CD4-positive, CD25-positive, alpha-beta regulatory T cell (primary cell): ENCODE measurements around the gene TMEM9. TPM values are rescaled to one million over a fixed set of nuclear protein-coding genes. Genes with fewer than 3 reads are reported as not detected.

Experiments
- ATAC-seq, 2 donors: fragments of 150-1000 bp; cut with Tn5 transposase; one replicate each; pipeline ENCODE4 v1.10.0; 2021; ENCODE audit warnings: low read depth in 2 of 2, moderate number of reproducible peaks in 2 of 2, moderate library complexity in 1 of 2
- DNase-seq, 3 donors: peaks; one replicate each; pipeline versions ENCODE4 v3.0.0 to v3.0.0-alpha.2; 2012 to 2022; ENCODE audit warnings: mixed read lengths in 1 of 3
- H3K27ac ChIP-seq: one replicate; pipeline ENCODE4 v1.7.0; 2013; ENCODE audit warnings: mild to moderate bottlenecking, low read length; ENCODE audit not compliant: insufficient read depth, poor library complexity, severe bottlenecking
- H3K27me3 ChIP-seq: one replicate; pipeline ENCODE4 v1.7.0; 2013; ENCODE audit warnings: low read length; ENCODE audit not compliant: control insufficient read depth, insufficient read depth
- H3K36me3 ChIP-seq: one replicate; pipeline ENCODE4 v1.7.0; 2013; ENCODE audit warnings: mild to moderate bottlenecking, low read length, moderate library complexity; ENCODE audit not compliant: control insufficient read depth, insufficient read depth
- H3K4me1 ChIP-seq: 2 replicates; pipeline ENCODE4 v1.7.0; 2013; ENCODE audit warnings: mild to moderate bottlenecking, low read length; ENCODE audit not compliant: insufficient read depth, control insufficient read depth, poor library complexity, severe bottlenecking
- H3K4me3 ChIP-seq: one replicate; pipeline ENCODE4 v1.7.0; 2013; ENCODE audit warnings: low read depth, mild to moderate bottlenecking, low read length, moderate library complexity
- H3K9me3 ChIP-seq, 2 experiments: 1 replicate in 1 of 2; 2 replicates in 1 of 2; pipeline ENCODE4 v1.7.0; 2013; ENCODE audit warnings: low read length in 2 of 2, mild to moderate bottlenecking in 1 of 2, moderate library complexity in 1 of 2; ENCODE audit not compliant: control insufficient read depth in 2 of 2
- H3K27ac Mint-ChIP-seq, 3 donors: one replicate each; pipeline ENCODE4 v1.8.0; 2020 to 2022; ENCODE audit warnings: mild to moderate bottlenecking in 3 of 3, mixed read lengths in 3 of 3, moderate library complexity in 2 of 3
- H3K27me3 Mint-ChIP-seq: one replicate; pipeline ENCODE4 v1.8.0; 2022; ENCODE audit warnings: mild to moderate bottlenecking, mixed read lengths
- H3K36me3 Mint-ChIP-seq: one replicate; pipeline ENCODE4 v1.8.0; 2020; ENCODE audit warnings: mixed read lengths
- H3K4me1 Mint-ChIP-seq, 4 donors: one replicate each; pipeline ENCODE4 v1.8.0; 2020 to 2022; ENCODE audit warnings: mixed read lengths in 4 of 4, mild to moderate bottlenecking in 1 of 4
- H3K4me3 Mint-ChIP-seq, 4 donors: one replicate each; pipeline ENCODE4 v1.8.0; 2020 to 2022; ENCODE audit warnings: mild to moderate bottlenecking in 4 of 4, mixed read lengths in 4 of 4, moderate library complexity in 3 of 4
- H3K9me3 Mint-ChIP-seq, 7 donors: one replicate each; pipeline ENCODE4 v1.8.0; 2020 to 2022; ENCODE audit warnings: mixed read lengths in 7 of 7, mild to moderate bottlenecking in 3 of 7, moderate library complexity in 2 of 7
- polyA plus RNA-seq, 4 donors: library from polyadenylated mRNA; unstranded; fragments of 300-500 nt; fragmentation: Illumina TruSeq; gene quantifications; one replicate each; pipeline ENCODE4 v1.2.3, GENCODE V29; 2021
- total RNA-seq: library from RNA; stranded (reverse); gene quantifications from one replicate; pipeline ENCODE4 v1.2.3, GENCODE V29; 2022

The TMEM9 gene
- total and polyA plus RNA-seq, 5 donors from 2014 or later = 12.1 to 40.6 (median 33.2) TPM

GRCh38 chr1:201096977-201097856, 57.1 kb downstream of the TMEM9 start:
- Mint-ChIP-seq H3K27ac (no peak overlapping the region), H3K4me1 (no peaks in the 10 kb centered on the region), H3K36me3 (no peaks in the 10 kb centered on the region), H3K9me3 (no peaks in the 10 kb centered on the region), H3K27me3 (peaks cover 15% of the 10 kb centered on the region), H3K4me3 (no peak overlapping the region)
- Histone ChIP-seq H3K27ac (no peak overlapping the region), H3K4me3 (no peak overlapping the region), H3K4me1 (no peaks in the 10 kb centered on the region), H3K9me3 (no peaks in the 10 kb centered on the region), H3K36me3 (no peaks in the 10 kb centered on the region), H3K27me3 (no peaks in the 10 kb centered on the region)
- ATAC-seq = no peak
- DNase-seq = no peak

DNA sequence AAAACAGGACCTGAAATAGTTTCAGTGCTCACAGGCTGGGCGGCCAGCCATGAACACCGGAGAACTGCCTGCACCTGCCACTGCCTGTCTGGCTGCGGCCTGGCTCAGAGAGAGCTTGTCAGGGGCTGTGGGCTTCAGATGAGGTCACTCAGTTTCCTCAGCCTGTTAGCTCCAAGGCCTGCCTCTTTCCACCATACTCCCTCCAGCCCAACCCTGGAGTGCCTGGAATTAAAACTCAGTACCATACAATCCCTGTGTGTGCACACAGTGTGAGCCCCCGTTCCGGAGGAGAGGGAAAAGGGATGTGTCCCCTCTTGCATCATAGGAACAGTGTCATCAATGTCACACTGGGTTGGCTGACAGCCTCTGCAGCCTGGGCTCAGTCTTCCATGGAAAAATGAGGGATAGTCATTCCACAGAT, 58.2 kb downstream of the TMEM9 start:
- ATAC-seq (no peak), DNase-seq (no peak)
- Histone ChIP-seq H3K4me3 (no peak overlapping the region), H3K27ac (no peak overlapping the region), H3K27me3 (no peaks in the 10 kb centered on the region), H3K9me3 (no peaks in the 10 kb centered on the region), H3K36me3 (no peaks in the 10 kb centered on the region), H3K4me1 (no peaks in the 10 kb centered on the region)
- H3K36me3 Mint-ChIP-seq = no peaks in the 10 kb centered on the region
- no peaks in the 10 kb centered on the region for H3K4me1 Mint-ChIP-seq
- peaks cover 18% of the 10 kb centered on the region for H3K27me3 Mint-ChIP-seq
- no peak overlapping the region for H3K4me3 Mint-ChIP-seq
- H3K27ac Mint-ChIP-seq = no peak overlapping the region
- H3K9me3 Mint-ChIP-seq = no peaks in the 10 kb centered on the region

GRCh38 chr1:201095581-201095980, 58.7 kb downstream of the TMEM9 start:
- Mint-ChIP-seq H3K4me1 (no peaks in the 10 kb centered on the region), H3K4me3 (no peak overlapping the region), H3K27me3 (peaks cover 18% of the 10 kb centered on the region), H3K27ac (no peak overlapping the region), H3K36me3 (no peaks in the 10 kb centered on the region), H3K9me3 (no peaks in the 10 kb centered on the region)
- Histone ChIP-seq H3K9me3 (no peaks in the 10 kb centered on the region), H3K4me1 (no peaks in the 10 kb centered on the region), H3K4me3 (no peak overlapping the region), H3K27me3 (no peaks in the 10 kb centered on the region), H3K36me3 (no peaks in the 10 kb centered on the region), H3K27ac (no peak overlapping the region)
- no peak for DNase-seq
- ATAC-seq = no peak

DNA sequence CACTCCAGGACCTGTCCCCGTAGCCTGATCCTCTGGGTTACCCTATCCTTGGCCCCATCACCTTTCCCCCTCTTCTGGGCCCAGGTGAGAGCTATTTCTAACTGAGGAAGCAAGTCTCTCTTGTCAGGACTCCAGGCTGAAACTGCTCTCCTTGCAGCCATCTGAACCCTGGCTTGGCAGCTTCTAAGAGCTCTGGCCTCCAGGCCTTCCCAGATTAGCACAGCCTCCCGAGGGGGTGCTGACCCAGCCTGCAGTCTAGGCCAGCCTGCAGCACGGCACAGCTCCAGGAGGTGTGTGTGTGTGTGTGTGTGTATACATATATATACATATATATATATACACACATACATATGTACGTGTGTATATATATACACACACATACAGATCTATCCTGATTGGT, 59.4 kb downstream of the TMEM9 start:
- no peaks in the 10 kb centered on the region for H3K4me1 Mint-ChIP-seq
- no peaks in the 10 kb centered on the region for H3K9me3 ChIP-seq
- no peak for DNase-seq
- no peak overlapping the region for H3K4me3 ChIP-seq
- ATAC-seq = no peak
- no peaks in the 10 kb centered on the region for H3K27me3 ChIP-seq
- H3K9me3 Mint-ChIP-seq = no peaks in the 10 kb centered on the region
- no peaks in the 10 kb centered on the region for H3K36me3 Mint-ChIP-seq
- H3K27me3 Mint-ChIP-seq = peaks cover 18% of the 10 kb centered on the region
- no peak overlapping the region for H3K27ac Mint-ChIP-seq
- H3K4me1 ChIP-seq = no peaks in the 10 kb centered on the region
- no peaks in the 10 kb centered on the region for H3K36me3 ChIP-seq
- H3K27ac ChIP-seq = no peak overlapping the region
- no peak overlapping the region for H3K4me3 Mint-ChIP-seq

GRCh38 chr1:201093962-201094361, 60.3 kb downstream of the TMEM9 start:
- no peaks in the 10 kb centered on the region for H3K9me3 ChIP-seq
- H3K27me3 Mint-ChIP-seq = peaks cover 18% of the 10 kb centered on the region
- H3K36me3 ChIP-seq = no peaks in the 10 kb centered on the region
- no peaks in the 10 kb centered on the region for H3K4me1 Mint-ChIP-seq
- no peaks in the 10 kb centered on the region for H3K4me1 ChIP-seq
- no peaks in the 10 kb centered on the region for H3K27me3 ChIP-seq
- H3K27ac Mint-ChIP-seq = no peak overlapping the region
- H3K4me3 ChIP-seq = no peak overlapping the region
- no peaks in the 10 kb centered on the region for H3K36me3 Mint-ChIP-seq
- DNase-seq (no peak), ATAC-seq (no peak)
- no peak overlapping the region for H3K27ac ChIP-seq
- H3K4me3 Mint-ChIP-seq = no peak overlapping the region
- no peaks in the 10 kb centered on the region for H3K9me3 Mint-ChIP-seq

DNA sequence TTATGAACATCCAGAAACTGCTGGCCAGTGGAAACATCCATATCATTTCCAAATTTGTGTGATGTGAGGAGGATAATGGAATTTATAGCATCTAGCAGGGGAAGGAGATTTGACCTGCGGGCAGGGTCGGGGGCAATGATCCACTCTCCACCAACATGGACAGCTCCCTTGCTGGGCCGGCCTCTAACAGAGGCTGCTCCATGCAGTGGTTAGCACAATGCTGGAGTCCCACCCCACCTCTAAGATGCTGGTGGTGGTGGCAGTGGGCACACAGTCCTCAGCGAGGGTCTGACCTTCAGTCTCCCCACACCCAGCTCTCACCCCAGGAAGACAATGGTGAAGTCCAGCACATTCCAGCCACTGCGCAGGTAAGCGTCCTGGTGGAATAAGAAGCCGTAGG, 60.7 kb downstream of the TMEM9 start:
- no peak overlapping the region for H3K27ac Mint-ChIP-seq
- Histone ChIP-seq H3K4me3 (no peak overlapping the region), H3K36me3 (no peaks in the 10 kb centered on the region), H3K9me3 (no peaks in the 10 kb centered on the region), H3K4me1 (no peaks in the 10 kb centered on the region), H3K27ac (no peak overlapping the region), H3K27me3 (no peaks in the 10 kb centered on the region)
- peaks cover 18% of the 10 kb centered on the region for H3K27me3 Mint-ChIP-seq
- H3K9me3 Mint-ChIP-seq = no peaks in the 10 kb centered on the region
- no peaks in the 10 kb centered on the region for H3K36me3 Mint-ChIP-seq
- no peak overlapping the region for H3K4me3 Mint-ChIP-seq
- DNase-seq (no peak), ATAC-seq (no peak)
- no peaks in the 10 kb centered on the region for H3K4me1 Mint-ChIP-seq

DNA sequence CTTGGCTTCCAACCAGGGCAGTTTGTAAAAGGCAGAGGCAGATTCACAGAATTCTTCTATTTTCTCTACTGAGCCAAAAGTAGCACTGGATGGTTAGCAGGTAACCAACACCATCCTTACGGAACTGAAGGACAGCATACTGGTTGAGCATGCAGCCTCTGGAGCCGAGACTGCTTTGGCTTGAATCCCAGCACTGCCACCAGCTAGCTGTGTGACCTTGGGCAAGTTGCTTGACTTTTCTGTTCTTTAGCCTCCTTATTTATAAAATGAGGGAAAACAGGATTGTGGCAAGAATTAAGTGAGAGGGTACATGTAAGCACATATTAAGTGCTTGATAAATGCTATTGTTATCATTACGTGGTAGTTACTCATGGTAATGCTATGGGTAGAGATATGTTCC, 61.5 kb downstream of the TMEM9 start:
- H3K9me3 Mint-ChIP-seq = no peaks in the 10 kb centered on the region
- H3K27me3 Mint-ChIP-seq = peaks cover 19% of the 10 kb centered on the region
- no peak overlapping the region for H3K27ac Mint-ChIP-seq
- DNase-seq (no peak), ATAC-seq (no peak)
- no peaks in the 10 kb centered on the region for H3K4me1 ChIP-seq
- H3K4me3 ChIP-seq = no peak overlapping the region
- no peak overlapping the region for H3K27ac ChIP-seq
- no peaks in the 10 kb centered on the region for H3K9me3 ChIP-seq
- no peaks in the 10 kb centered on the region for H3K4me1 Mint-ChIP-seq
- no peaks in the 10 kb centered on the region for H3K27me3 ChIP-seq
- H3K4me3 Mint-ChIP-seq = no peak overlapping the region
- no peaks in the 10 kb centered on the region for H3K36me3 ChIP-seq
- H3K36me3 Mint-ChIP-seq = no peaks in the 10 kb centered on the region

GRCh38 chr1:201091256-201091655, 63.0 kb downstream of the TMEM9 start:
- H3K4me1 ChIP-seq = no peaks in the 10 kb centered on the region
- Mint-ChIP-seq H3K4me3 (no peak overlapping the region), H3K9me3 (no peaks in the 10 kb centered on the region), H3K27me3 (peaks cover 22% of the 10 kb centered on the region), H3K36me3 (no peaks in the 10 kb centered on the region), H3K4me1 (no peaks in the 10 kb centered on the region), H3K27ac (no peak overlapping the region)
- no peak overlapping the region for H3K4me3 ChIP-seq
- no peak overlapping the region for H3K27ac ChIP-seq
- no peaks in the 10 kb centered on the region for H3K36me3 ChIP-seq
- no peak for DNase-seq
- ATAC-seq = no peak
- peaks cover 2% of the 10 kb centered on the region for H3K27me3 ChIP-seq
- no peaks in the 10 kb centered on the region for H3K9me3 ChIP-seq
